Psoas muscle (tissue), 8 donors: Measurements from ENCODE around the gene KRT25. TPM values are rescaled to one million over a fixed set of nuclear protein-coding genes. Genes with fewer than 3 reads are reported as not detected.

Source experiments
- ATAC-seq, 4 donors: fragments of 200-7000 bp; cut with Tn5 transposase; one replicate each; pipeline ENCODE4 v1.9.1; 2020; ENCODE audit warnings: moderate library complexity in 3 of 4, mild to moderate bottlenecking in 2 of 4
- DNase-seq, 2 donors: peaks; one replicate each; pipeline ENCODE4 v3.0.0-alpha.2; 2020
- H3K27ac ChIP-seq: fragments of 200-600 bp; one replicate; pipeline ENCODE4 v1.8.0; 2022
- H3K27me3 ChIP-seq, 3 donors: fragments of 200-600 bp in 1 of 3; one replicate each; pipeline versions ENCODE4 v1.6.1 to v1.8.0; 2013 to 2022; ENCODE audit warnings: low read length in 2 of 3, mild to moderate bottlenecking in 2 of 3, moderate library complexity in 1 of 3; ENCODE audit not compliant: insufficient read depth in 3 of 3
- H3K36me3 ChIP-seq, 2 donors: fragments of 200-600 bp in 1 of 2; one replicate each; pipeline versions ENCODE4 v1.6.1 to v1.8.0; 2013 to 2022; ENCODE audit warnings: low read depth in 1 of 2, mild to moderate bottlenecking in 1 of 2, moderate library complexity in 1 of 2; ENCODE audit not compliant: insufficient read depth in 1 of 2
- H3K4me1 ChIP-seq: fragments of 200-600 bp; one replicate; pipeline ENCODE4 v1.8.0; 2022
- H3K4me3 ChIP-seq: fragments of 200-600 bp; one replicate; pipeline ENCODE4 v1.8.0; 2022; ENCODE audit warnings: mild to moderate bottlenecking
- H3K9me3 ChIP-seq: fragments of 200-600 bp; one replicate; pipeline ENCODE4 v1.8.0; 2022
- WGBS, 3 donors: extraction: QIAGEN DNeasy Blood & Tissue Kit; methylation state at CpG; one replicate each; pipeline versions ENCODE4 v1.1.6 to v1.1.7; 2013; 5-methylcytosine and 5-hydroxymethylcytosine counted together
- intact Hi-C, 2 donors: fragments of 100-400 bp; cut with DNase I; formaldehyde crosslinking; loops; one replicate each; pipeline versions ENCODE4 v1.11.0 to v1.14.2; 2022
- long read RNA-seq, 2 donors: library from polyadenylated mRNA; unstranded; transcript quantifications; one replicate each; pipeline ENCODE4 v2.0.0, GENCODE V29; 2021
- polyA plus RNA-seq, 3 donors: library from polyadenylated mRNA; stranded (reverse); fragments of 200-250 nt; gene quantifications; one replicate each; pipeline ENCODE4 v1.2.3, GENCODE V29; 2013
- total RNA-seq, 4 donors: library from RNA; stranded (reverse); fragmentation: NEBNext Ultra II Directional in 2 of 4; extraction: Animal tissue kit (Norgen Biotek cat#: 25700) in 2 of 4; gene quantifications; one replicate each; pipeline versions ENCODE4 v1.2.1 to v1.2.4, GENCODE V29; 2021 to 2023
- TF ChIP-seq, protein P1 (sequence below): fragments of 200-600 bp; IDR thresholded peaks from one replicate; pipeline ENCODE4 v1.8.0; 2022; ENCODE audit warnings: antibody characterized with exemption
- donor health status: healthy with polysubstance abuse.
- donor health status: DM: no; HTN: no; CAD: no; lungs with moderate emphysema.
- donor health status: Bipolar disorder and iron deficiency.
- donor health status: healthy.
- donor health status: DM: yes; HTN: yes; CAD: no.
- donor health status: DM: no; HTN: no; CAD: no.
- donor health status: DM: no; HTN: no; CAD: no.
- donor health status: DM: yes; HTN: yes; CAD: no.

Gene KRT25, protein sequence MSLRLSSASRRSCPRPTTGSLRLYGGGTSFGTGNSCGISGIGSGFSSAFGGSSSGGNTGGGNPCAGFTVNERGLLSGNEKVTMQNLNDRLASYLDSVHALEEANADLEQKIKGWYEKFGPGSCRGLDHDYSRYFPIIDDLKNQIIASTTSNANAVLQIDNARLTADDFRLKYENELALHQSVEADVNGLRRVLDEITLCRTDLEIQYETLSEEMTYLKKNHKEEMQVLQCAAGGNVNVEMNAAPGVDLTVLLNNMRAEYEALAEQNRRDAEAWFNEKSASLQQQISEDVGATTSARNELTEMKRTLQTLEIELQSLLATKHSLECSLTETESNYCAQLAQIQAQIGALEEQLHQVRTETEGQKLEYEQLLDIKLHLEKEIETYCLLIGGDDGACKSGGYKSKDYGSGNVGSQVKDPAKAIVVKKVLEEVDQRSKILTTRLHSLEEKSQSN
- total RNA-seq (not detected), polyA plus RNA-seq (under 1 TPM in 1 of 3 donors, not detected in 2; 0.03 TPM)
- long read RNA-seq, donor 1, result 0 reads
- long read RNA-seq, donor 2, result 0 reads

DNA sequence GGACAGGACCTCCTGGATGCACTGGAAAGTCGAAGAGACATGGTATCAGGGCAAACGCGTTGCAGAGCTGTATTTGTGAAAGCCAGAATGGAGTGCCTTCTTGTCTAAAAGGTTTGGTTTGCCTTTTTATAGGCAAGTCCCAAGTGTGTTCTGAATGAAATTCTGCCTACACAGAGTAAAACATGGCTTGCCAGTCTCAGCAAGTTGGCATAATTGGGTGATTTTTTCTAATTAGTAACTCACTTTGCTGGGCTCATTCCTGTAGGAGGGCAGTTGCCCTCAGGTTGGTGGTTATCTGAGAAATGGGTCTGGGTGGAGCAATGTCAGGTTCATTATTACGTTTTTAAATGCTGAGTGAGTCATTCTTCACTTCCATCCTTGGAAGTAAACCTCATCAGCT, at the start of gene KRT25:
TSS of gene KRT25 (minus strand) at position 101 of the 400 bp plus-strand sequence. CDS start at position 41, 60 bp downstream.
- 64 to 77% (median 72%) methylated on average over 4 of the region's 4 CpGs for WGBS, 3 donors
- Histone ChIP-seq H3K9me3 (peaks cover 14% of the 10 kb centered on the region), H3K36me3 (no peaks in the 10 kb centered on the region), H3K4me1 (no peaks in the 10 kb centered on the region), H3K27me3 (peaks cover 0 to 5% (median 2%) of the 10 kb centered on the region in 3 donors), H3K27ac (no peak within 1 kb of the TSS), H3K4me3 (no peak within 1 kb of the TSS)
- TF ChIP-seq, protein P1, sequence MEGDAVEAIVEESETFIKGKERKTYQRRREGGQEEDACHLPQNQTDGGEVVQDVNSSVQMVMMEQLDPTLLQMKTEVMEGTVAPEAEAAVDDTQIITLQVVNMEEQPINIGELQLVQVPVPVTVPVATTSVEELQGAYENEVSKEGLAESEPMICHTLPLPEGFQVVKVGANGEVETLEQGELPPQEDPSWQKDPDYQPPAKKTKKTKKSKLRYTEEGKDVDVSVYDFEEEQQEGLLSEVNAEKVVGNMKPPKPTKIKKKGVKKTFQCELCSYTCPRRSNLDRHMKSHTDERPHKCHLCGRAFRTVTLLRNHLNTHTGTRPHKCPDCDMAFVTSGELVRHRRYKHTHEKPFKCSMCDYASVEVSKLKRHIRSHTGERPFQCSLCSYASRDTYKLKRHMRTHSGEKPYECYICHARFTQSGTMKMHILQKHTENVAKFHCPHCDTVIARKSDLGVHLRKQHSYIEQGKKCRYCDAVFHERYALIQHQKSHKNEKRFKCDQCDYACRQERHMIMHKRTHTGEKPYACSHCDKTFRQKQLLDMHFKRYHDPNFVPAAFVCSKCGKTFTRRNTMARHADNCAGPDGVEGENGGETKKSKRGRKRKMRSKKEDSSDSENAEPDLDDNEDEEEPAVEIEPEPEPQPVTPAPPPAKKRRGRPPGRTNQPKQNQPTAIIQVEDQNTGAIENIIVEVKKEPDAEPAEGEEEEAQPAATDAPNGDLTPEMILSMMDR, result no peak
- intact Hi-C loops, result no loop called here
- no peak for DNase-seq
- ATAC-seq, result no peak

DNA sequence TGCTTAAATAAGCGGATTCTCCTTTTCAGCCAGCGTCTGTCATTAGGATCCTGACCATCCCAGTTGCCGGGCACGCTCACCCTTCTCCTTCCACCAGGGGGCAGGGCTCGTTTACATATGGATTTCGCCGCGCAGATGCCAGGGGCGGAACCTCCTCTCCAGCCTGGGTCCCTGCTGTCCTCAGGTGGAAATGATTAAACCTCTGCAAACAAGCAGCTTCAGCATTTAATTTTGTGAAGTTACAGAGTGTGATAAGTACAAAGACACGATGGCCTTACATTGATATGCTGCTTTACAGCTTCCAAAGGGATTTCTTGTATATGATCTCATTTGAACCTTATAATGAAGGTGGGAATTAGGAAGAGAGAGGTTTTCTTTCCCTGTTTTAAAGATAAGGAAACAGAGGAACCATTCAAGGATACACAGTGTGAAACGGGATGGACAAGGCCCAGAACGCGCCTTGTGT, 48.5 kb upstream of the KRT25 start:
- Histone ChIP-seq H3K9me3 (no peaks in the 10 kb centered on the region), H3K27ac (no peak overlapping the region), H3K27me3 (peaks cover 0 to 65% (median 2%) of the 10 kb centered on the region in 3 donors), H3K36me3 (no peaks in the 10 kb centered on the region), H3K4me3 (no peak overlapping the region), H3K4me1 (no peaks in the 10 kb centered on the region)
- ATAC-seq, result peak; percentile 69 to 86 (median 78)
- DNase-seq, result peak; percentile 62 to 76
- WGBS, 3 donors, result 14 to 15% (median 14%) methylated on average over 13 of the region's 13 CpGs
- TF ChIP-seq, protein P1, result peak; percentile 83
- intact Hi-C loops, result loop anchor here (2.0 to 10.0 kb wide), 4 partner anchors 521 to 863 kb away; no protein-coding TSS in a partner anchor

DNA sequence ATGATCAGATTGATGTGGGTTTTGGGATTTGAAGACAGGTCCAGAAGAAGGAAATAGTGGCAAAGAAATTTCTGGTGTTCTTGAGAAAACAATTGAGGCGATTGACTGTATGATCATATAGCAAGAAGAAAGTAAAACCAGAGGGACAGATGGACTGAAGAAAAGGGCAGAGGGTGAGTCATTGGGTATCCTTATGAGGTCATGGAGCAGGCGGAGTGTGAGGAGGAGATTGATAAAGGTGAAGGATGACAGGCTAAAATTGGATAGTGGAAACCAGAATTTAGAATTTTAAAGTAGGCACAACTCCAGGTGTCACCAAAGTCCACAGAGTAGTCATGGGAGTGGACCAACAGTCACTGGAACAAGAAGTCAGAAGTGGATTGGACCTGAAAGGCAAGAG, 46.0 kb upstream of the KRT25 start:
- H3K36me3 ChIP-seq, result no peaks in the 10 kb centered on the region
- 72 to 80% (median 75%) methylated on average over 2 of the region's 2 CpGs for WGBS, 3 donors
- DNase-seq, result no peak
- TF ChIP-seq, protein P1, result no peak
- no peak overlapping the region for H3K4me3 ChIP-seq
- H3K4me1 ChIP-seq, result no peaks in the 10 kb centered on the region
- no peak overlapping the region for H3K27ac ChIP-seq
- intact Hi-C loops, result loop anchor here (5.0 to 10.0 kb wide), 3 partner anchors 524 to 864 kb away; no protein-coding TSS in a partner anchor
- ATAC-seq, result no peak
- H3K27me3 ChIP-seq, result peaks cover 0 to 45% (median 2%) of the 10 kb centered on the region in 3 donors
- H3K9me3 ChIP-seq, result no peaks in the 10 kb centered on the region

DNA sequence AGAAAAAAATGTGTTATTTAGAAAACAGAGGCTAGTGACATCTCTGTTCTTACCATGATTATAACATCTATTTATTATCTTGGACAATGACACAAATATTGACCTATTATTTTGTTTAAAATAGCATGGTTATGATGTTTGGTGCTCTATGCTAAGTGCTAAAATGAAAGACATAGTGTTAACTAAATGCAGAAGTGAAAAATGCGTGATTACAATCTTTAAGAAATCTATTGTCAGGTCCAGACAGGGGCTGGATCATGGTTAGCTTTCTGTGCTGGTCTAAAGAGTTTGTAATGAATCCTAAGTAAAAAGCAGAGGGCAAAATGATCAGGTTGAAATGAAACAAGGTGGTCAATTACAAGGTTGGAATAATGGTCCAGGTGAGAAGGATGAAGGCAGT, 45.2 kb upstream of the KRT25 start:
- no peaks in the 10 kb centered on the region for H3K36me3 ChIP-seq
- no peak overlapping the region for H3K4me3 ChIP-seq
- H3K9me3 ChIP-seq, result no peaks in the 10 kb centered on the region
- DNase-seq (no peak), ATAC-seq (no peak)
- H3K27me3 ChIP-seq, result peaks cover 0 to 37% (median 0%) of the 10 kb centered on the region in 3 donors
- WGBS, 3 donors, result 79 to 85% (median 80%) methylated on average over 1 of the region's 1 CpG
- intact Hi-C loops, result loop anchor here (5.0 to 10.0 kb wide), 3 partner anchors 524 to 864 kb away; no protein-coding TSS in a partner anchor
- TF ChIP-seq, protein P1, result no peak
- no peaks in the 10 kb centered on the region for H3K4me1 ChIP-seq
- no peak overlapping the region for H3K27ac ChIP-seq
